HG03469 (cell line): ENCODE data around the gene SELENOI.

Experiments
- ATAC-seq: cut with Tn5 transposase; IDR thresholded peaks from one replicate; pipeline ENCODE4 v1.9.1; 2021; ENCODE audit warnings: mild to moderate bottlenecking, moderate library complexity, moderate number of reproducible peaks; ENCODE audit not compliant: unreplicated experiment

The SELENOI gene

GRCh38 chr2:26401739-26402541, 56.0 kb downstream of the SELENOI start, which contains the start of gene DRC1:
DRC1 (plus strand) TSS chr2:26401920; CDS start chr2:26401990, 70 bp downstream.
- ATAC-seq, result no peak

GRCh38 chr2:26407526-26407925, 61.6 kb downstream of the SELENOI start:
- ATAC-seq, result no peak

GRCh38 chr2:26409785-26410184, 63.8 kb downstream of the SELENOI start:
- no peak for ATAC-seq

- ATAC-seq, result no peak
Measured at GRCh38 chr2:26410764-26411243, 64.9 kb downstream of the SELENOI start.

GRCh38 chr2:26411419-26411818, 65.5 kb downstream of the SELENOI start:
- no peak for ATAC-seq

- ATAC-seq, result no peak
Measured at GRCh38 chr2:26412091-26412673, 66.2 kb downstream of the SELENOI start.

GRCh38 chr2:26414311-26414710, 68.4 kb downstream of the SELENOI start:
- no peak for ATAC-seq

GRCh38 chr2:26421961-26422360, 76.0 kb downstream of the SELENOI start:
- no peak for ATAC-seq

GRCh38 chr2:26422947-26423629, 77.1 kb downstream of the SELENOI start:
- ATAC-seq, result no peak

- no peak for ATAC-seq
Measured at GRCh38 chr2:26423750-26424149, 77.8 kb downstream of the SELENOI start.

GRCh38 chr2:26424221-26424620, 78.3 kb downstream of the SELENOI start:
- no peak for ATAC-seq

GRCh38 chr2:26428846-26429245, 82.9 kb downstream of the SELENOI start:
- ATAC-seq, result no peak

GRCh38 chr2:26429779-26430578, 84.0 kb downstream of the SELENOI start:
- no peak for ATAC-seq

GRCh38 chr2:26430826-26431225, 84.9 kb downstream of the SELENOI start:
- no peak for ATAC-seq

GRCh38 chr2:26432363-26432762, 86.4 kb downstream of the SELENOI start:
- no peak for ATAC-seq

- no peak for ATAC-seq
Measured at GRCh38 chr2:26432859-26433258, 86.9 kb downstream of the SELENOI start.

GRCh38 chr2:26435106-26435505, 89.2 kb downstream of the SELENOI start:
- ATAC-seq, result no peak

- no peak for ATAC-seq
Measured at GRCh38 chr2:26438526-26438925, 92.6 kb downstream of the SELENOI start.

- ATAC-seq, result no peak
Measured at GRCh38 chr2:26438926-26439325, 93.0 kb downstream of the SELENOI start.

- ATAC-seq, result no peak
Measured at GRCh38 chr2:26442301-26442700, 96.4 kb downstream of the SELENOI start.

GRCh38 chr2:26442707-26443106, 96.8 kb downstream of the SELENOI start:
- ATAC-seq, result no peak
